Spinal cord (tissue), 10 donors: Measurements from ENCODE around the gene C11orf58. TPM values are rescaled to one million over a fixed set of nuclear protein-coding genes. Genes with fewer than 3 reads are reported as not detected.

ENCODE experiments used
- DNase-seq, 6 donors: peaks; one replicate each; pipeline versions ENCODE4 v3.0.0 to v3.0.0-alpha.2; 2013 to 2015; ENCODE audit warnings: low spot score in 6 of 6, low read depth in 4 of 6
- H3K27ac ChIP-seq: one replicate; pipeline ENCODE4 v1.5.1; 2013; ENCODE audit warnings: low read depth, low read length, control low read depth
- H3K27me3 ChIP-seq: one replicate; pipeline ENCODE4 v1.6.1; 2013; ENCODE audit warnings: low read length; ENCODE audit not compliant: control insufficient read depth, insufficient read depth
- H3K36me3 ChIP-seq: one replicate; pipeline ENCODE4 v1.6.1; 2013; ENCODE audit warnings: low read length; ENCODE audit not compliant: control insufficient read depth, insufficient read depth
- H3K4me1 ChIP-seq: one replicate; pipeline ENCODE4 v1.6.1; 2013; ENCODE audit warnings: low read length; ENCODE audit not compliant: control insufficient read depth, insufficient read depth
- H3K4me3 ChIP-seq: one replicate; pipeline ENCODE4 v1.5.1; 2013; ENCODE audit warnings: low read depth, low read length, control low read depth
- H3K9me3 ChIP-seq: one replicate; pipeline ENCODE4 v1.6.1; 2013; ENCODE audit warnings: low read length; ENCODE audit not compliant: control insufficient read depth, insufficient read depth
- WGBS: methylation state at CpG from one replicate; pipeline ENCODE4 v1.1.5; 2013; ENCODE audit warnings: missing lambda C conversion rate; ENCODE audit not compliant: insufficient coverage; 5-methylcytosine and 5-hydroxymethylcytosine counted together
- polyA plus RNA-seq, 2 donors: library from polyadenylated mRNA; unstranded; fragments of 120-200 nt; gene quantifications; one replicate each; pipeline ENCODE4 v1.2.1, GENCODE V29; 2013; ENCODE audit not compliant: insufficient read length in 2 of 2
- total RNA-seq, 2 donors: library from RNA; depleted of rRNA in 1 of 2; stranded (reverse); fragments of 120-200 nt in 1 of 2; fragments of >200 nt in 1 of 2; gene quantifications; one replicate each; pipeline versions ENCODE4 v1.2.3 to v1.2.4, GENCODE V29; 2013 to 2014
- donor health status: healthy.

The C11orf58 gene
- total and polyA plus RNA-seq, 4 donors: 183 to 266 (median 230) TPM

DNA sequence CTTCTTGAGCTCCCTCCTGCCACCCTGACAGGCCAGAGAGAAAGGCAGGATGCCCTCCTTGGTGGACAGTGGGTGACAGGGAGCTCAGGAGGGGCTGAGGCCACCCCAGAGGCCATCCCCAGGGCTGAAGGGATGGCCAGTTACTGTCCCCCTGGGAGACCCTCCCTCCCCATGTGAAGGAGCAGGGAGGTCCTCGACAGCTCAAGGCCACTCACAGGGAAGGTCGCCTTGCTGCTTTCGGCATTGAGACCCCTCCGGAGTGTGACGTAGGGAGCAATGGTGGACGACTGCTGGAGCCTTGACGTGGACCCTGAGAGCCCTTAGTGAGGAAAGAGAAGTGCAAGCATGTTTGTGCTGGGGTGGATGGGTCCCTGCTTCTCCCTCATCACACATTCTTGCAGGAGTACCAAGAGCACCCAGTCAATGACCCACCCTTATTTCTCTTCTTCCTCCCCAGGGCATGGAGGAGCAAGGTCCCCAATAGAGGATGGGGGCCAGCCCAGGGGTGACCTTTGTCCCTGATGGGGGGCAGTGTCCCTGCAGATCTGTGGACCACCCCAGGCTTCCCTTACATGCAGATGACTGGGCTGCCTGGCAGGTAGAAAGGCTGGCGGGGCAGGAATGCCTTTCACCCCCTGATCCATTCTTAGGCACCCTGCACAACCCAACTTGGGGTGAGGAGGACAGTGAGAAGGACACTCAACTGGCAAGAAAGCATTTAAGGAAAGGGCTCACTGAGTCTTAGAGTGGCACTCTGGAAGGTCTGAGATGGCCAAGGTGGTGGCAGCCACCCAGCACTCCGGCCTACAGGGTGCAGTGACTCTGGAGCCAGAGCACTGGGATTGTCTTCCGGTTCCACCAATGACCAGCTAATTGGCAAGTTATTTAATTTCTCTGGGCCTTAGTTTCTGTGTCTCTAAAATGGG lies 51.4 kb downstream of the C11orf58 start:
- Histone ChIP-seq H3K4me3 (no peak overlapping the region), H3K36me3 (peaks cover 40% of the 10 kb centered on the region), H3K4me1 (peaks cover 16% of the 10 kb centered on the region), H3K27me3 (no peaks in the 10 kb centered on the region), H3K27ac (no peak overlapping the region), H3K9me3 (no peaks in the 10 kb centered on the region)
- WGBS: 94% methylated on average over 3 of the region's 10 CpGs
- DNase-seq: no peak

DNA sequence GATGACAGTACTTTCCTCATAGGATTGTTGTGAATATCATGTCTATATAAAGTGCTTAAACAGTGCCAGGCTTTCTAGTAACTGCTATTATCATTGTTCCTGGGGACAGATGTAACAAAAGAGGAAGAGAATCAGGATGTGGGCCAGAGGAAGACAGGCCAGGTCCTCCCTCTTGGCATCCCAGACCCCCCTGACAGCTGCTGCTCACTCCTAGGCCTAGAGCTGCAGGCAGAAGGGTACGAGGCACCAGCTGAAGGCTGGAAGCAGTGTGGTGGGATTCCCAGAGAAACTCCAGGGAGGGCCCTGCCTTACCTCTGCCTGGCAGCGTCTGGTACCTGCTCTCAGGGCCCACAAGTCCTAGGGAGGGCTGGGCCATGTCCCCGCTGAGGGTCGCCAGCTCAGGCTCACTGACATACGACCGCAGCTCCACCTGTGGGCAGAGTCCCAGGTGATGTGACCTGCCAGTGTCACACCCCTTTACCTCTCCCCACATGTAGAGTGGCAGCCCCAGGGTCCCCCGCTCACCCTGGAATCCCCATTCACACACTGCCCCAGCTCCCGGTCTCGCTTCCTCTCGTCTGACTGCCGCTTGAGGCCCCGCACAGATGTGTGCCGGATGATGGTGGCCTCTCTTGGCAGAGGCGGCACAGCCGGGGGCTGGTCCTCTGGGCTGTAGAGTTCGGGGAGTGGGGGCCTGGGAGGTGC lies 52.2 kb downstream of the C11orf58 start:
- no peaks in the 10 kb centered on the region for H3K27me3 ChIP-seq
- no peak overlapping the region for H3K4me3 ChIP-seq
- no peak for DNase-seq
- H3K4me1 ChIP-seq: peaks cover 16% of the 10 kb centered on the region
- H3K36me3 ChIP-seq: peaks cover 40% of the 10 kb centered on the region
- H3K9me3 ChIP-seq: no peaks in the 10 kb centered on the region
- 88% methylated on average over 12 of the region's 16 CpGs for whole genome bisulfite sequencing
- no peak overlapping the region for H3K27ac ChIP-seq

DNA sequence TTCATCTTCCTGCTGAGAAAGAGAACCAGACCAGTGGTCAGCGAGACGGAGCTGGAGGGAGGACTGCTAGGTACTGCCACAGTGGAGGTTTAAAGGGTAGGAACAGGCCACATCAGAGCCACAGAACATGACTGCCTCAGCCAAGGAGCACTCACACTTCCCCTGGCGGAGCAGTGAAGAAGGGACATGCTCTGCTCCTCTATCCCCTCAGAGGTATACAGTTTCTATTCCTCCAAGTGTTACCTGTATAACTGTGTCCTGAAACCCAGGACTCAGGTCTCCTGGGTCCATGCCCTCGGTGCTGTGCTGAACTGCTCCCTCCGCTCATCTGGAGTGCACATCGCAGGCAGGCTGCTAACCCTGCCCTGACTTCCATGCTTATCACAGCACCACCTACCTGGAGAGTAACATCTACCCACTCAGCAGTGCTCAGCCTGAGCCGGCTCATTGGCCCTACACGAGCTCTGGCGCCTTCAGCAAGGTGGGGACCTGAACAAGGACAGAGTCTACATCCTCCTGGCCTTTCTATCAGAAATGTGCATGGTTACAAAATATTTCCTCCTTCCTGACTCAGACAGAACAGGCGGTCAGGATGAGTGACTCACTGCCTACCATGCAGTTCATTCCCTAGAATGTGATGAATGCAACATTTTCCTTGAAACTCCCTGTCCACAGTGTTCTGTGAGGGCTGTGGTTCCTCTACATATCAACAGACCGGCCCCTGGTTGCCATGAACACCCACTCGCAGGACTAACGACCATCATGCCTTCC lies 52.9 kb downstream of the C11orf58 start:
- no peak overlapping the region for H3K4me3 ChIP-seq
- WGBS: 88% methylated on average over 9 of the region's 13 CpGs
- DNase-seq: no peak
- peaks cover 16% of the 10 kb centered on the region for H3K4me1 ChIP-seq
- peaks cover 40% of the 10 kb centered on the region for H3K36me3 ChIP-seq
- H3K27me3 ChIP-seq: no peaks in the 10 kb centered on the region
- H3K9me3 ChIP-seq: no peaks in the 10 kb centered on the region
- H3K27ac ChIP-seq: peak overlapping the region; percentile 33

DNA sequence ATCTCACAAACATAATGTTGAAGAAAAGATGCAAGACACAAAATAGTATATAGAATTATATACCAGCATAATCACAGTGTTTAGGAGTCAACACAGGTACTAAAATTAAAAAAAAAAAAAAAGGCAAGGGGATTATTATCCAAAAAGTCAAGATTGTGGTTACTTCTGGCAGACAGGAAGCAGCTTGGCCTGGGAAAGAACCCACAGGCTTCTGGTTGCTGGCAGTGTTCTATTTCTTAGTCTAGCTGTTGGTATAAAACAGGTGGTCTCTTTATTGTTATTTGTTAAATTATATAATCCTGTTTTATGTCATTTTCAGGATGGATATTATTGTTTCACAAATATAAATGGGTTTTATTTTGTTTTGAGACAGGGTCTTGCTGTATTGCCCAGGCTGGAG lies 54.0 kb downstream of the C11orf58 start:
- DNase-seq: no peak
- Histone ChIP-seq H3K9me3 (no peaks in the 10 kb centered on the region), H3K27me3 (no peaks in the 10 kb centered on the region), H3K4me3 (no peak overlapping the region), H3K4me1 (peaks cover 16% of the 10 kb centered on the region), H3K27ac (no peak overlapping the region), H3K36me3 (peaks cover 40% of the 10 kb centered on the region)

DNA sequence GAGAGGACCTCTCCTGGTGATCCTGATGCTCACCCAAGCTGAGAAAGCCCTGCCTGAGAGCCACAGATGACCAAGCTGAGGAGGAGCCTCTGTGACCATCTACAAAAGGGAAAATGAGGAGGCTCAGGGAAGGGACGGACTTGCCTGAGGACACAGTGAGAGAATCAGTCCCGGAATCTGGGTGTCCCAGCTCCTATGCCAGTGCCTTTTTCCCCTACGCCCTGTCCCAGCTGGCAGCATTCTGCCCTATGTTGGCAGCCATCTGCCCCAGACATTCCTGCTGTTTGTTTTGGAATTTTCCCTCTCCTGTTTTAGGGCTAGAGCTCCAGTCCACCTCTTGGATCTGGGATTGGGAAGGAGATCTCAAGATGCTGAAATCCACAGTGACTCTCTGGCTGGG lies 54.6 kb downstream of the C11orf58 start:
- Histone ChIP-seq H3K36me3 (peaks cover 40% of the 10 kb centered on the region), H3K4me3 (no peak overlapping the region), H3K27ac (no peak overlapping the region), H3K4me1 (peaks cover 16% of the 10 kb centered on the region), H3K9me3 (no peaks in the 10 kb centered on the region), H3K27me3 (no peaks in the 10 kb centered on the region)
- WGBS: 82% methylated on average over 3 of the region's 3 CpGs
- DNase-seq: no peak

DNA sequence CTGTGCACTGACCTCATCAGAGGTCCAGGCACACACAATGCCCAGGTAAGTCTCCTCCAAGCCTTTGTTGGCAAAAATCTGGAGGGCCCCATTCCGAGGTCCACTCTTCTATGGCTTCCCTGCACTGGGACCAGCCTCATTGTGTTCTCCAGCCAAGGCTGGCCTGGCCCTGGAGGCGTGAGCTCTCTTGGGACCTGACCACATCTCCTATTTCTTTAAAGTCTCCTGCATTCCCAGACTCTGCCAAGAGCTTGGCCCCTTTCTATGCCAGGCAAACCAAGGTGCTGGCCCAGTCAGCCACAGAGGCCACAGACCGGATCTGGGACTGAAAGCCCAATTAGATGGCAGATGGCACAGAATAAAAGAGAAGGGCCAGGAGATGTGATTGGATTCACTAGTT lies 55.1 kb downstream of the C11orf58 start:
- Histone ChIP-seq H3K27ac (no peak overlapping the region), H3K36me3 (peaks cover 38% of the 10 kb centered on the region), H3K4me3 (no peak overlapping the region), H3K27me3 (no peaks in the 10 kb centered on the region), H3K4me1 (peaks cover 14% of the 10 kb centered on the region), H3K9me3 (no peaks in the 10 kb centered on the region)
- DNase-seq: no peak
- 83% methylated on average over 3 of the region's 3 CpGs for WGBS

DNA sequence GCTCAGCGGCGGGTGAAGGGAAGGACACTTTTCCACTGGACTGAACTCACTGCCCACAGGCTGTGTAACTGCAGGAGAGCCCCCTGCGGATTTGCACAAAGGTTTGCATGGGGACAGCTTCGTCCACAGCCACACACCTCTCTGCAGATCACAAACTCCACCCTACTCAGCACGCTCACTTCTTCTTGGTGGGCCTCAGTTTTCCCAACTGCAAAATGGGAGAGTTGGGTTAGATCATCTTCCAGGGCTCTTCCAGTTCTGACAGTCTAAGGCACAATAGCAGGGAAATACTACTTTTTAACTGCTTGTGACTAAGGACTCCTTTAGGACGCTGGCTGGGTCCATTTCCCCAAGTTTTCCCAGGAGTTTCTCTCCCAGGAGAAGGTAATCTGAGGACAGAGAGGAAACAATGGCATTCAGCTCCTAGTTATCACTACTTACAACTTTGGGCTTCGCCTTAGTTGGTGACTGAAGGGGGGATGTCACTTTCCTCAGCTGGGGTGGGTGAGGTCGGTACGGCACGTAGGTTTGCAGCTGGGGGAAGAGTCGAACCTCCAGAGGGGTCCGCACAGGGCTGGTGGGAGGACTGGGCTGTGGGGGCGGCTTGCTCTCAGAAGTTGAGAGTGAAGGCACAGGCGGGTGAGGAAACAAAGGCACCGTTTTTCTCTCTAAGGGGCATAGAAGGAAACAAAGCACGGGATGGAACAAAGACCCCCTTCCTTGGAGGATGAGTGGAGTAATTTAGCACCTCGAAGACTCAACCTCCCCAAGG lies 55.8 kb downstream of the C11orf58 start:
- Histone ChIP-seq H3K27ac (no peak overlapping the region), H3K4me3 (no peak overlapping the region), H3K4me1 (peaks cover 9% of the 10 kb centered on the region), H3K9me3 (no peaks in the 10 kb centered on the region), H3K27me3 (no peaks in the 10 kb centered on the region), H3K36me3 (peaks cover 31% of the 10 kb centered on the region)
- WGBS: 71% methylated on average over 9 of the region's 17 CpGs
- no peak for DNase-seq

DNA sequence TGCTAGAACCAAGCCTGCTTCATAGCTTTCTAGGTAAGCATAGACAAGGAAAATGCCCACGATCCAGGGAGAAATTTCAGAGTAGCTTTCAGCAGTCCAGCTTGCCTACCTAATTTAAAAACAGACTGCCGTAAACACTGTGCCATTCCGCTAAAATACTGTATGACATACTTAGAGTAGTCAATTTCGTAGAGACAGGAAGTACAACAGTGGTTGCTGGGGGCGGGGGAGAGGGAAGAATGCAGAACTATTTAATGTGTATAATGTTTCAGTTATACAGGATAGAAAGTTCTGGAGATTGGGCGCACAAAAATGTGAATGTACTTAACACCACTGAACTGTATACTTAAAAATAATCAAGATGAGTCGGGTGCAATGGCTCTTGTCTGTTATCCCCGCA lies 56.7 kb downstream of the C11orf58 start:
- Histone ChIP-seq H3K4me1 (peaks cover 9% of the 10 kb centered on the region), H3K36me3 (peaks cover 22% of the 10 kb centered on the region), H3K9me3 (no peaks in the 10 kb centered on the region), H3K27me3 (no peaks in the 10 kb centered on the region), H3K27ac (no peak overlapping the region), H3K4me3 (no peak overlapping the region)
- no CpG with 5 or more reads among the region's 8 CpGs for WGBS
- no peak for DNase-seq

DNA sequence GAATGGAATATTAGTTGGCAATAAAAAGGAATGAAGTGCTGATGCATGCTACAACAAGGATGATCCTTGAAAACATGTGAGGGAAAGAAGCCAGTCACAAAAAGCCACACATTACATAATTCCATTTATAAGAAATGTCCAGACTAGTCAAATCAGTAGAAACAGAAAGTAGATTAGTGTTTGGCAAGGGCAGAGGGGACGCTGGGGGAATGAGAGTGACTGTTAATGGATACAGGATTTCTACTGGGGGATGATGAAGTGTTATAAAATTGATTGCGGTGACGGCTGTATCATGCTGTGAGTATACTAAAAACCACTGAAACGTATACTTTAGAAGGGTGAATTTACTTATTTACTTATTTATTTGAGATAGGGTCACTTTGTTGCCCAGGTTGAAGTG lies 57.9 kb downstream of the C11orf58 start:
- 100% methylated on average over 1 of the region's 4 CpGs for WGBS
- Histone ChIP-seq H3K27ac (no peak overlapping the region), H3K4me3 (no peak overlapping the region), H3K4me1 (peaks cover 8% of the 10 kb centered on the region), H3K9me3 (no peaks in the 10 kb centered on the region), H3K27me3 (no peaks in the 10 kb centered on the region), H3K36me3 (peaks cover 16% of the 10 kb centered on the region)
- DNase-seq: no peak
